ENCODE measurements around the gene CYP26B1.
"Not testable (repeated sequence)": the region's sequence is repeated elsewhere in the genome, so short reads cannot be mapped to it uniquely, and the experiment has no call there.

Gene CYP26B1

DNA sequence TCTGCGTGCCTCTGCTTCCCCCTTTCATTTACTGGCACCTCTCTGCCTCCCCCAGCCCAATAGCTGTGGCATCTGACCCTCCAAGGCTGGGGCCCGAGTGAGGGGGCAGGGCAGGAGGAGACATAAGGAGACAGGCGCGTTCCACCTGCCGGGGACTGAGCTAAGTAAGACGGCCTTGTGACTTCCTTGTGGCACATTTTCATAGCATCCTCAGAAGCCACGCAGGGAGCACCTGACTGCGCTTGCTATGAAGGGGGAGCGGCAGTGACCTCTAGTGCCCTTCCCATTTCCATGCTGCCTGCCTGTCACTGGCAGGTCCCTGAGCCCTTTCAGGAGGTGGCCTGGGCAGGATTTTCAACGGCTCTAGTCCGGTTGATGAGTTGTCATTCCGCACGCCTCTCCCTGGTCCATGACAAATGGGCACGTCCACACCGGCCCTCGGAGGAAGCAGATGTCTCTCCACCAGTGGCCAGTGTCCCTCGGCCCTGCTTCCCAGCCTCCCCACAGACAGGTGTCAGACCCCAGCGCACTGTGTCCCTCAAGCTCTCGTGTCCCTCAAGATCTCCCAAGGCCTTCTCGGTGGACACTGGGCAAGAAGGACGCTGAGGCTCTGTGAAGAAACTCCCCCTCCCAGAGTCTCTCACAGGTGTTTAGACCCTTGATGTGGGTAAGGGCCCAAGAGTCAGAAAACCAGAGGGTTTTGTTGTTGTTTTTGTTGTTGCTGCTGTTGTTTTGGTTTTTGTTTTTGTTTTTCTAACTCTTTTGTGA, 42.7 kb downstream of the CYP26B1 start:
- no peak for DNase-seq

DNA sequence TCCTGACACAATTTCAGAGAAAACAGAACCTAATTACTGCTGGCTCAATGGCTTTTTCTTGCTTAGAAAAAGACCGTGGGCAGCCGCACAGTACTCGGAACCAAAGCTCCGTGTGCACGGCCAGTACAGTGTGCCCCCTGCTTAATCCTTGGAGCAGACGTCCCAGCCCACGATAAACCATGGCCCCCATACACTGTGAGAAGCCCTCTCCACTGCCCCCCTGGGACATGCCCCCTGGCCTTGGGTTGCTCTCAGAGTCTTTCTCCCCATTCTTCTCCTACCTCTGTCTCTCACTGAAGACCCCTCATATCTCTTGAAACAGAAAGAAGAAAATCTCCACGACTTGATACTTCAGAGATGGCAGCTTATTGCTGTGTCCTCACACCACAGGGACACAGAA, 44.0 kb downstream of the CYP26B1 start:
- no peak for DNase-seq

DNA sequence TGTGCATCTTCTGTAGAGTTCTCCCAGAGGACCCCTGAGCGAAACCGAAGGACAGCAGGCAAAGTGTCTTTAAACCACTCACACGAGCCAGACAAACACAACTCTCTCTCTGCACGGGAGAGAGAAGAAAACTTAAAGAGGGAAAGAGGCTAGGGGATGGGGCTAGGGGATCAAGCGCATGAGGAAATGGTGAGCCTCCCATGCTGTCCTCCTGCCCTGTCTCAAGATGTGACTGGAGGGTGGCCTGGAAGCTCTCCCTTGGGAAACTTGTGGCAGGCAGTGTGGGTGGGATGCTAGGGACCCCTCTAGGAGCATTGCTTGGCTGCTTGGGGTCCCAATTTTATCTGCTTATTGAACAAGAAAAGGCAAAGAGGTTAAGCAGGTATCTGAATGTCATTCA, 44.5 kb downstream of the CYP26B1 start:
- no peak for DNase-seq

- no peak for DNase-seq
Observed at GRCh38 chr2:72098935-72099334, 48.7 kb downstream of the CYP26B1 start.

- DNase-seq, result no peak
Observed at GRCh38 chr2:72097276-72097675, 50.4 kb downstream of the CYP26B1 start.

- DNase-seq, result no peak
Observed at GRCh38 chr2:72096181-72096580, 51.5 kb downstream of the CYP26B1 start.

DNA sequence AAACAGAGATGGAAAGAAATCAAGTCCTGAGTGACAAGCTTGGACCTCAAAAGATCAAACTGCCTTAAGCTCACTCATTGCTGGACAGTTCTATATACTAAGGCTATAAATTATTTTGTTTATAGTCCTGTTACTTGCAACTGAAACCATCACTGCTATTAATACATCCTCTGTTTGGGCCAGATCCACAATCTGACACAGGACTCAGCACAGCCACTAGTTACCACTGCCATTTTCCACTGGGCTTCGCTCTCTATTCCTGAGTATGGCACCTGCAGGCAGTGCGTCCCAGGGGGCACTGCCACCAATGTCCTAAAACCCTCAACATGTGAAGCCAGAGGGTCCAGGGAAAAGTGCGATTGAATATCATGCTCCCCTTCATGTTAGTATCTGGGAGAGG, 52.3 kb downstream of the CYP26B1 start:
- DNase-seq, result no peak

DNA sequence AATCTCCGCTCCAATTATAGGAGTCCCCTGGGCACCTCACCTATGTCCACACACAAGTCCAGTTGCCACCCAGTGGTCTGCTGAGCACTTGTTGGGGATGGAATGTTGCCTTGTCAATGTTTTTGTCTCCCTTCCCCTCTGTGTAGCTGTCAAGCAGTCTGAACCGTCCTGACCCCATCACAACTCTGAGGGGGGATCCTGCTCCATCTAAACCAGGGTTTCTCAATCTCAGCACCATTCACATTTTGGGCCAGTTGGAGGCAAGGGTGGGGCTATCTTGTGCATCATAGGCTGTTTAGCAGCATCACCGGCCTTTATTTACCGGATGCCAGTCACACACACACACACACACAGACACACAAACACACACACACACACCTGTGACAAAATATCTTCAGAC, 53.0 kb downstream of the CYP26B1 start:
- DNase-seq, result no peak

DNA sequence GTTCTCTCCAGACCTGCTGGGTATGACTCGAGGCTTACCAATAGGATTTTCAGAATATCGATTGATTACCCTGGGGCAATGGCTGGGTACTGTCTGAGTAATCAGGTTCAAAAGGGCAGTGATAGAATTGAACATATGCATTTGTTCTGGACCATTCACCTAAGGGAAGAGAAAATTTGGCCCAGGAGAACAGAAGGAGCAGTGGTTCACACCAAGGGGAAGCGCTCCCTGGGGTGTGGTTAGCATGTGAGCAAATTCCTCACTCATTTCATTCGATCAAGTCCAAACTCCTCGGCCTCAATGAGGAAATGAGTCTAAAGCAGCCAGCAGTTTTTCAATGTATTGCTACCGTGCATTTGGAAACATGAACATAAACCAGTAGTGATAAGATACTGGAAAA, 55.6 kb downstream of the CYP26B1 start:
- no peak for DNase-seq

- DNase-seq, result no peak
Observed at GRCh38 chr2:72090781-72091482, 56.7 kb downstream of the CYP26B1 start.

DNA sequence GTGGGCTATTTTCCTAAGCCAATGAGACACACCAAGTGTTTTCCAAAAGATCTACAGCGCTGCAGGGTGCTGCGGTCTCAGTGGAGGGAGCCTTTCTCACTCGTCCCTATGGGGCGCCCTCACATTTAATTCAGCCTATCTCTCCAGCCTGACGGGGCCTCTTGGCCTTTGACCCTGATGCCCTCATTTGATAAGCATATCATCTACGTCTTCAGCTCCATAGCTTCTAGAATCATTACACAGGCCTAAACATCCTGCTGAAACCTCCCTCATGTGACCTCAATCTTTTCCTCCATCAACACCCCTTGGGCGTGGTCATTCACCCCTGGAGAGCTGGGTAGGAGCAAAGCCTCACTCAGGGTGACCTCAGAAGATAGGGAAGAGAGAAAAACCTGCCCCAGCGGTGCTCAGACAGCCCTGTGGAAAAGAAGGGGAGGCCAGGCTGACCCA, 57.4 kb downstream of the CYP26B1 start:
- no peak for DNase-seq

GRCh38 chr2:72089537-72089936, 58.1 kb downstream of the CYP26B1 start:
- DNase-seq, result no peak

DNA sequence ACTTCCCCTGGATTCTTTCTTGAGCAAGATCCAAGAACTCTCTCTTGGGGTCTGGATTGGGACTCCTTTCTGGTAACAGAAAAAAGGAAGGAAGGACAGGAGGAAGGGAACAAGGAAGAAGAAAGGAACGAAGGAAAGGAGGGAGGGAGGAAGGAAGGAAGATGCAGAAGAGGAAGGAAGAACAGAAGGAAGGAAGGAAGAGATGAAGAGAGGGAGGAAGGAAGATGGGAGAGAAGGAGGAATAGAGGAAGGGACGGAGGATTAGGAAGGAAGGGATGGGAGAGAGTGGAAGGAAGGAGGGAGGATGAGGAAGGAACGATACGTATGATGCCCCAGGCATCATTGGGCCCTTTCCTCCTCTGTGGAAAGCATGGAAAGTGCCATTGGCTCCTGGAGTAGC, 58.6 kb downstream of the CYP26B1 start:
- DNase-seq, result no peak

DNA sequence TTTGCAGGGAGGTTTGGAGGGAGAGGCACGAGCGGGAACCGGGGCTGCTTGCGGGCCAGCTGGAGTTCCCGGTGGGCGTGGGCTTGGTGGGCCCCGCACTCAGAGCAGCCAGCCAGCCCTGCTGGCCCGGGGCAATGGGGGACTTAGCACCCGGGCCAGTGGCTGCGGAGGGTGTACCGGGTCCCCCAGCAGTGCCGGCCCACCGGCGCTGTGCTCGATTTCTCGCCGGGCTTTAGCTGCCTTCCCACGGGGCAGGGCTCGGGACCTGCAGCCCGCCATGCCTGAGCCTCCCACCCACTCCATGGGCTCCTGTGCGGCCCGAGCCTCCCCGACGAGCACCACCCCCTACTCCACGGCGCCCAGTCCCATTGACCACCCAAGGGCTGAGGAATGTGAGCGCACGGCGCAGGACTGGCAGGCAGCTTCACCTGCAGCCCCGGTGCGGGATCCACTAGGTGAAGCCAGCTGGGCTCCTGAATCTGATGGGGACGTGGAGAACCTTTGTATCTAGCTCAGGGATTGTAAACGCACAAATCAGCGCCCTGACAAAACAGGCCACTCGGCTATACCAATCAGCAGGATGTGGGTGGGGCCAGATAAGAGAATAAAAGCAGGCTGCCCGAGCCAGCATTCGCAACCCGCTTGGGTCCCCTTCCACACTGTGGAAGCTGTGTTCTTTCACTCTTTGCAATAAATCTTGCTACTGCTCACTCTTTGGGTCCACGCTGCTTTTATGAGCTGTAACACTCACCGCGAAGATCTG, 60.6 kb downstream of the CYP26B1 start:
- DNase-seq, result not testable (repeated sequence)

- DNase-seq, result no peak
Observed at GRCh38 chr2:72085513-72085912, 62.1 kb downstream of the CYP26B1 start.

- DNase-seq, result no peak
Observed at GRCh38 chr2:72085036-72085435, 62.6 kb downstream of the CYP26B1 start.

DNA sequence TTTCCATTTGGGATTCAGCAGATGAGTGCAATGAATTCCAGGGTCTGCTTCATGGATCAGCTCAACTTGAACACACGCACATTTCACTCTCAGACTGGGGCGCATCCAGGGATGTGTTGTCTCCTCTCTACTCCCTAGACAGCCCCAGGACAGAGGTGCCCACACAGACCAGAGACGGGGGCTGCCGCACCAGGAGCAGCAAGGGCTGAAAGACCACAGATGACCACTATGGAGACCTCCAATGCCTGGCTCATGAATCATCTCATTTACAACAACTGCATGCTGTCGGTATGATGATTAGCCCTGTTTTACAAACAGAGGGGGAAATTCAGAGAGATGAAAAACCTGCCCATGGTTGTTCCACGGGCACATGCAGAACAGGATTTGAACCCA, 63.1 kb downstream of the CYP26B1 start:
- DNase-seq, result no peak

DNA sequence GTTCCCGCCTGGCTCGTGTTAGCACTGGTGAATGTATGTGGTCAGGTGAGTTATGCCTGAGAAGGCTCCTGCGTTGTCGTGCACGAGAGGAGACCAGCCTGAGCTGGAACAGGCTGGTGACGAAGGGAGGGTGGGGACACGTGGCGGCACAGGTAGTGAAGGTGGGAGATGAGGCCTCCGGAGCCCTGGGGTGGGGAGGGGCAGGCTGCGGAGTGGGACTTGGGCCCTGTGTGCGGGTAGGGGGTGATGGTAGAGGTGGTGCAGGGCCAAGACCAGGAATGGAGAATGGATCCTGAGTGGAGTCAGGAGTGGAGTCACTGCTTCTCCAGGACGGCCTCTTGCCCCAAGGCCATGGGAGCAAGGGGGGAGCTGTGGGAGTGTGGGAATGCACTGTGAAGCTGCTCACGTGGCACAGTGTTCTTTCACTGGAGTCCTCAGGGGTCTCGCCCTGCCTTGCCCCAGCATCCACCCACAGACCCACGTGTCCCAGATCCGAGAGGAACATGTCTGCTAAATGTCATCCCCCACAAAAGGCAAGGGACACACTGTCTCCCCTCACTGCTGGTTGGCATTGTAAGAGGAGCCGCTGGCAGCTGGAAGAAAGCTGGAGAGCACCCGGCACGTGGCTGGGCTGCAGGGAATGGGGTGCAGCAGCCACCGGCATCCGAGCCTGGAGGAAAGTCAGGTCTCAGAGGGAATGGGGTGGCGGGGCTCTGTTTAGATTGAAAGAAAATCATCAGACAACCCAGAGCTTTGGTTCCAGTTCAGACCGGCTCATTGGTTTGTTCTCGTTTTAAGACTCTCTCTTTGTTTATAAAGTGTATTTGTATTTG, 63.7 kb downstream of the CYP26B1 start:
- DNase-seq, result no peak

DNA sequence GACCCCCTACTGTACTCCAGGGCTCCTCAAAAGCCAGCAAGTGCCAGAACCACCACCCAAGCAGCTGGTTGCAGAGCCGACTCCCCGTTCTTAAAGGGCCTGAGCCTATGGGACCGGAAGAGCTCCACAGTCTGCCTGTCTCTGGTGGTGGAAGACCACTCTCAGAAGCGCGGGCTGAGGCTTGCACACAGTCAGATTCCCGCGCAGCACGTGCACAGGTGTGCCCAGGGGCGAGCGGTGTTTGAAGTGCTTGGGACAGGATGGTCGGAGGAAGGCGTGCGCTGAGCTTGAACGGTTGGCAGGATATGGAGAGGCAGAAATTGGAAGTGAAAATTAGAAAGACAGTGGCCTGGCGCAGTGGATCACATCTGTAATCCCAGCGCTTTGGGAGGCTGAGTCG, 64.8 kb downstream of the CYP26B1 start:
- no peak for DNase-seq

GRCh38 chr2:72082021-72082601, 65.6 kb downstream of the CYP26B1 start:
- DNase-seq, result no peak

- DNase-seq, result no peak
Observed at GRCh38 chr2:72081451-72081850, 66.2 kb downstream of the CYP26B1 start.
